SK-N-DZ (cell line): ENCODE measurements around the gene TRIOBP.

Source experiments
- DNase-seq: peaks from one replicate; pipeline ENCODE4 v3.0.0-alpha.2; 2015; ENCODE audit warnings: low spot score

TRIOBP gene

GRCh38 chr22:37804352-37804880, 107.6 kb downstream of the TRIOBP start:
- no peak for DNase-seq

GRCh38 chr22:37804881-37805809, 108.3 kb downstream of the TRIOBP start:
- peak; percentile 84 for DNase-seq

GRCh38 chr22:37805810-37806277, 109.0 kb downstream of the TRIOBP start:
- DNase-seq, result no peak

- no peak for DNase-seq
Observed at GRCh38 chr22:37806409-37807333, 109.8 kb downstream of the TRIOBP start.

- peak; percentile 94 for DNase-seq
Observed at GRCh38 chr22:37807410-37808293, 110.8 kb downstream of the TRIOBP start, which contains the start of gene GCAT. TSS of gene GCAT (plus strand) at chr22:37807934. CDS start at chr22:37807968, 34 bp downstream.

GRCh38 chr22:37808294-37808657, 111.4 kb downstream of the TRIOBP start:
- no peak for DNase-seq

- no peak for DNase-seq
Observed at GRCh38 chr22:37809672-37810333, 113.0 kb downstream of the TRIOBP start.

- DNase-seq, result no peak
Observed at GRCh38 chr22:37811867-37812266, 115.0 kb downstream of the TRIOBP start.

GRCh38 chr22:37812869-37813678, 116.2 kb downstream of the TRIOBP start:
- DNase-seq, result no peak

GRCh38 chr22:37815593-37815992, 118.7 kb downstream of the TRIOBP start:
- no peak for DNase-seq

GRCh38 chr22:37816543-37817180, 119.8 kb downstream of the TRIOBP start:
- no peak for DNase-seq

GRCh38 chr22:37817705-37818408, 121.0 kb downstream of the TRIOBP start:
- DNase-seq, result peak; percentile 92

- DNase-seq, result peak; percentile 77
Observed at GRCh38 chr22:37818409-37819104, 121.7 kb downstream of the TRIOBP start.

- DNase-seq, result peak; percentile 42
Observed at GRCh38 chr22:37819105-37819433, 122.2 kb downstream of the TRIOBP start.

GRCh38 chr22:37820350-37820749, 123.5 kb downstream of the TRIOBP start:
- DNase-seq, result no peak

GRCh38 chr22:37822079-37822833, 125.4 kb downstream of the TRIOBP start:
- DNase-seq, result peak; percentile 42
